HG03175 (cell line): Measurements from ENCODE around the gene ABCB8.

Experiments used
- ATAC-seq: cut with Tn5 transposase; IDR thresholded peaks from one replicate; pipeline ENCODE4 v1.9.1; 2021; ENCODE audit warnings: mild to moderate bottlenecking, moderate library complexity; ENCODE audit not compliant: unreplicated experiment

ABCB8 gene

GRCh38 chr7:151083071-151083823, 55.0 kb downstream of the ABCB8 start, which contains the start of gene TMUB1:
TSS of gene TMUB1 (minus strand) at chr7:151083493. CDS start at chr7:151082563, 930 bp downstream.
- peak; percentile 50 for ATAC-seq

GRCh38 chr7:151083824-151084160, 55.5 kb downstream of the ABCB8 start:
- no peak for ATAC-seq

DNA sequence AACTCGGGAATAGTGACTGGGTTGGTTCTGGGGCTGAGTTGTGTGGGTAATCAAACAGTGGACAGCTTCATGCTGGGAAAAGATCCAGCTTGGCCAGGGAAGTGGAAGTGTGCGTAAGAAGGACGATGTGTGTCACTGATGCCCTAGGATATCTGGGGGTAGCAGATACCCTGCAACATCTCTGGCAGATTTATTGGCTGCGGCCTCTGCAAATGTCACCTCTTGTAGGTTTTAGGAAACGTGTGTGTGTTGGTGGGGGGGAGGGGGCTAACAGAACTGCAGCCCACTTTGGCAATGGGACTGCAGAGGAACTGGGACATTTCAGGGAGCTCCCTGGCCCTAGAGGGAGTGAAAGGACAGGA, 57.1 kb downstream of the ABCB8 start:
- no peak for ATAC-seq

DNA sequence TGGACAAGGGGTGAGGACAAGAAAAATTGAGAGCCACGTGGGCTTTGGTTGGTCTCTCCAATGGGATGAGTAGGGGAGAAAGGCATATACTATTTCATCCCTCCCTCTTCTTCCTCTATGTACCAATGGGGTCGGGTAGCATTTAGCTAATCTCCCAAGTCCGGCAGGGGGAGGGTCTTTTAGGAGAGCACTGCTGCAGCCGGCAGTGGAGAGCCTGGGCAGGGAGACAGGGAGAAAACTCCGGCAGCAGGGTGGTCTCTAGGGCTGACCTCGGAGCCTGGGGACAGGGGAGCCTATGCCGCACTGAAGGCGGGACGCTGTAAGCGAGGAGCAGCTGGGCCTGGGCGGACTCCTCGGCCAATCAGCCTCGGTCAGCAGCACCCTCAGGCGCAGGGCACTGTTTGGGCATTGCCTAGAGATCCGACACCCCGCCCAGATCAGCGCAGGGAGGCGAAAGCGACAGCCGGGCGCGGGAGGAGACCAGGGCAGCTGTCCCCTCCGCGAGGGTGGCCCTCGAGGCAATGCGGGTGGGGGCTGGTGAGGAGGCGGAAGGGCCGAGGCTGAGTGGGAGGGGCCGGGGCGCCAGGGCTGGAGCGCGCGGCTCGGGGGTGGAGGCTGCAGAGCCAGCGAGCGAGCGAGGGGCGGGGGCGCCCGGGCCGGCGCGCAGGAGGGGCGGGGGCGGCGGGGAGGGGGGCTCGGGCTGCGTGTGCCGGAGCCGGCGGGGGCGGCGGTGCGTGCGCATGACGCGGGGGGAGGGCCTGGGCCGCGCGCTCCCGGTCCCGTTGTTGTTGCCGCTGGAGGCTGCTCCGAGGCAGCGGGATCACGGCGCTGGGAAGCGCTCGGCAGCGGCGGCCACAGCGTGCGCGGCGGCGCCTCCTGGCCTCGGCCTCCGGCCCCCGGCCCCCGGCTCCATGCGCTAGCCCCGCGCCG, 57.7 kb downstream of the ABCB8 start, which contains the start of gene AGAP3:
Gene AGAP3, plus strand, starts transcription at position 785 of the 930 bp plus-strand sequence. CDS start 267 bp downstream, outside the sequence.
- peak; percentile 44 for ATAC-seq

DNA sequence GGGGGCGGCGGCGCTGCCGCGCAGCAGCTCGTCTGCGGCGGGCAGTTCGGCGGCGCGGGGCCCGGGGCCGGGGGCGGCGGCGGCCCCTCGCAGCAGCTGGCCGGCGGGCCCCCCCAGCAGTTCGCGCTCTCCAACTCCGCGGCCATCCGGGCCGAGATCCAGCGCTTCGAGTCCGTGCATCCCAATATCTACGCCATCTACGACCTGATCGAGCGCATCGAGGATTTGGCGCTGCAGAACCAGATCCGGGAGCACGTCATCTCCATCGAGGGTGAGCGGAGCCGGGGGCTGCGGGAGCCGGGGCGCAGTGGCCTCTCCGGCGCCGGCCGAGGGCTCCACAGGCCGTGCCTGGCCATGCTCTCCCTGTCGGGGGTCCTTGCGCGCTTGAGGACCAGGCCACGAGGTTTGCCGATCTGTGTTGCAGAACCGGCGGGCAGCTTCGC, 58.6 kb downstream of the ABCB8 start:
- no peak for ATAC-seq

GRCh38 chr7:151087245-151088018, 59.2 kb downstream of the ABCB8 start:
- ATAC-seq, result no peak

DNA sequence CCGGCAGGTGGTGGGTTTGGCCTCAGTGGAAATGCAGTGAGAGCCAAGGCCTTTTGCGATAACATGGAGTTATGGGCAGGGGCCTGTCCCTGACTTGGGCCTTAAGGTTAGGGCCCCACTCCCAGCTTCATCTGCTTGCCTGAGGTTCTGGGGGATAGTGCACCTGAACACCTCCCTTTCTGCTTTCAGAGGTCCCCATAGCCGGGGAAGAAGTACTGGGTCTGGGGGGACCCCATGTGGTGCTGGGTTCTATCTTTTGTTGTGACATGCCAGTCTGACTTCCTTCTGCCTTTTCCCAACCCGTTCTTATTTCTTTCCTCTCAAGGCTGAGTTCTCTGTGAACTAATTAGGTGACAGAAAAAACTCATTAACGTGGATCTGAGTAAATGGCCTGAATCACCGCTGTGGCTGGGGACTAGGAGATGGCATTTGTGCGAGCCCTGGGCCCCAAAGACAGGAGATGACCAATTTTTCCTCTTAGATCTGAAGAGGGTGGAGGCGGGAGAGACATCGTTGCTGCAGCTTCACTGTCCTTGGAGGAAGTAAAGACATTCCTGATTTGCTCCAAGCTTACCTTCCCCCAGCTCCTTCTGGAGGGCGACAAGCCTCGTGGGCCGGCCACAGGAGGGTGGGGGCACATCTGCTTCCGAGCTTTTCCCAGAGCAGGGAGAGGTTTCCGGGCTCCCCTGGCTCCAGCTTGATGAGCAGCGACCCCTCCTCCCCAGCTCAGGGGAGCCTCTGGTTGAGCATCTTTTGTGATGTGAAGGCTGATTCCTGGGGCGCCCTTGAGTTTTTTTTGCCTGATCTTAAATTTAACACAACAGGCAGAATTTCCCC, 60.0 kb downstream of the ABCB8 start:
- no peak for ATAC-seq

- ATAC-seq, result no peak
Observed at GRCh38 chr7:151088856-151089699, 60.8 kb downstream of the ABCB8 start.

- ATAC-seq, result no peak
Observed at GRCh38 chr7:151089893-151090730, 61.9 kb downstream of the ABCB8 start.

DNA sequence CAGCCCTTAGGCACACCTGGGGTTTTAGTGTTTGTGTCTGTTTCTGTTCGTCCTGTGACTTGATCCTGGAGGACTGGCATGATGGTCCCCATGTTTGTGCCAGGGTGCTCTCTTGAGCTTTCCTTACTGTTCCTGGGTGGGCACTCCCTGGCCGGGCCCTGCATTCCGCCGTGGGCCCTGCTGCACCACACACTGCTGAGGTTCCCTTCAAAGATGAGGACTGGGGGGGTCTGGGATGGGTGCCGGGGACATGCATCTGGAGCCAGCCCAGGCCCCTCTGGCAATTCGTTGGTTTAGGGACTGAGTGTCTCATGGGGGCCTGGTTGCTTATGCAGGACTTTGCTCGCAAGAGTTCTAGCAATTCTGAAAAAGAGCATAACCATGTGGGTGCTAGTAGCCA, 62.8 kb downstream of the ABCB8 start:
- no peak for ATAC-seq

DNA sequence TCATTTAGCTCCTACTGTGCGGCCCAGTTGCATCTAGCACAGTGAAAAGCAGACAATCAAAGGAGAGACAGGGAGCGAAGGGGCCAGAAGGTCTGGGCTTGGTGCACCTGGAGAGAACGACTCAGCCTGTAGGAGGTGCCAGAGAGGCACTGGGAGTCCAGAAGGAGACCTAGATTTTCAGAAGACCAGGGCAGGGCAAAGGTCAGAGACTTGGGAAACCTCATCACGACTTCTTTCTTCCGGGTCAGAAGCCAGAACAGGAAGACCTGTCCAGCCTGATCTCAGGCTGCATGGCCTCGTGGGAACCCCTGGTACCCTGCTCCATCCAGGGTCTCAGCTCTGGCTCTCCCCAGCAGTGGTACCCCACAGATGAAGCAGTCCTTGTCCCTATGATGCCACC, 63.2 kb downstream of the ABCB8 start:
- ATAC-seq, result no peak

DNA sequence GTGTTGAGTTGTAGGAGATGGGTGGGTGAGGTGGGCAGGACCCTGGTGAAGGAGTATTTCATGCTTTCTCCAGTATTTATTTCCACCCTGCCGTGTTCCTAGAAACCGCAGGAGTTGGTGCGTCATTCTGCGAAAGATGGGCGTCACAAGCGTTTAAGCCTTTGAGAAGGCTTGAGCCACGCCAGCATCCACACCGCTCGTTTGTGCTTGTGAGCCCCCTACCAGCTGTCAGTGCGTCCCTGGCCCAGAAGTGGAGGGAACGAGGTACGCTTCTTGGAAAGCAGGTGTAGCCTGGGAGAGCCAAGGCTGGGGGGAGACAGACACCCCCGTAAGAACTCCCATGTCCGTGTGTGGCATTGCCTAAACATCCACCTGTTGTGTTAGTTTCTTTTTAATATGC, 63.7 kb downstream of the ABCB8 start:
- no peak for ATAC-seq

- no peak for ATAC-seq
Observed at GRCh38 chr7:151093748-151094147, 65.5 kb downstream of the ABCB8 start.

DNA sequence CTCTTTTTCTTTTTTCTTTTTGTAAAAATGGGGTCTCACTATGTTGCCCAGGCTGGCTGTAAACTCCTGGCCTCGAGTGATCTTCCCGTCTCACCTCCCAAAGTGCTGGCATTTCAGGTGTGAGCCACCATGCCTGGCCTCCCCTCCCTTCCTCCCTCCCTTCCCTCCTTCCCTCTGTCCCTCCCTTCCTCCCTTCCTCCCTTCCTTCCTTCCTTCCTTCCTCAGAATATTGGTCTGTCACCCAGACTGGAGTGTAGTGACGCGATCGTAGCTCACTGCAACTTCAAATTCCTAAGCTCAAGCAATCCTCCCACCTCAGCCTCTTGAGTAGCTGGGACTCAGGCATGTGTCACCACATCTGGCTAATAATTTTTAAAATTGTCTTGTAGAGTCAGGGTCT, 66.4 kb downstream of the ABCB8 start:
- no peak for ATAC-seq

- no peak for ATAC-seq
Observed at GRCh38 chr7:151095123-151095797, 67.0 kb downstream of the ABCB8 start.

DNA sequence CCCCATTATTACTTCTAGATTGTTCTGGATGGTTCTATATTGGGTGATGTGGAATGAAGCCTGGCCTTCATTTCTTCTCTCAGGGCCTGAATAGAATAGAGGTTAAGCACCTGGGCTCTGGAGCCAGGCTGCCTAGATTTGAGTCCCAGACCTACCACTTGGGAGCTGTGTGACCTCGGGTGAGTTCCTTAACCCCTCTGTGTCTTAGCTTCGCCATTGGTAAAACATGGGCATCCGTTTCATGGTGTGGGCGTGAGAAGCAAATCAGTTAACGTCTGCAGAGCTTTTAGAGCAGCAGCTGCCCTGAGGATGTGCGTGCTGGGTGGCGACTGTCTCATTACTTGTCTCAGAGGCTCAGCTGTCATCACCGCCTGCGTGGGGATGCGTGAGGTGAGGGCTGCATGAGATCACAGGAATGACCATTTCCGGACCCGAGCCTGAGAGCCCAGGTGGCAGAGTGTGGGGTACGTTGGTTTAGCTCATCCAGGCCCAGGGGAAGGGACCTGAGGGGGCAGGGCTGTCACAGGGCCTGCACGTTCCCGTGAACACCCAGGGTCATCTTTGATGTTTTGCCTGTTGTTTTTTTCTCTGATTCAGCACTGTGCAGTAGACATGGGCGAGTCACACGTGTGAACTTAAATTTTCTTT, 67.7 kb downstream of the ABCB8 start:
- ATAC-seq, result no peak
